ENCODE results near the gene OTOGL.
"Not testable (repeated sequence)": the region's sequence is repeated elsewhere in the genome, so short reads cannot be mapped to it uniquely, and the experiment has no call there.

- TF ChIP-seq CTCF, POLR2A, EP300 (IDR thresholded peaks at IDR 0.05): not testable (repeated sequence)
These were observed 119.6 kb downstream of the OTOGL start for GRCh38 chr12:80218925-80219324.

Data from tibial nerve (tissue), 4 donors.